GM12873 (cell line): ENCODE measurements around the gene MND1.

Experiments
- TF ChIP-seq, protein P1 (sequence below): IDR thresholded peaks from 2 replicates; pipeline ENCODE4 v1.5.1; 2012; ENCODE audit warnings: low read depth, mild to moderate bottlenecking, moderate library complexity, low read length, control low read depth; ENCODE audit not compliant: insufficient read depth; ENCODE audit errors: missing control alignments

Gene MND1

DNA sequence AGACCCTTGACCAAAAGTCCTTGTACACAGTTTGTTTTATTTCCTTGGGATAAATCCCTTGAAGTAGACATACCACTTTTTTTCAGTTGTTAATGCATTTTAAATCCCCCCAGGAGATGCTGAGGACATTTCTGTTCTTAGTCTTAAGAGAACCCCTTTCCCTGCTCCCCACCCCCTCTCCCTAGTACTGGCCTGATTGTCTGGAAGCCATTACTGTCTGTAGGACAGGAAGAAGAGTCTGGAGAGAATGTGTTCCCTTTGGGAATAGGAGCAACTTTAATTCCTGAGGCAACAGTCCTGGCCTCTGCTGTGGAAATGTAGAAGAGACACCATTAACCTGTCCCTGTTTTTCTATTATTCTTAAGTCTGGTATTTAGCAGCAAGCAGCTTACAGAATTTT is 69.4 kb downstream of the MND1 start:
- TF ChIP-seq, protein P1, sequence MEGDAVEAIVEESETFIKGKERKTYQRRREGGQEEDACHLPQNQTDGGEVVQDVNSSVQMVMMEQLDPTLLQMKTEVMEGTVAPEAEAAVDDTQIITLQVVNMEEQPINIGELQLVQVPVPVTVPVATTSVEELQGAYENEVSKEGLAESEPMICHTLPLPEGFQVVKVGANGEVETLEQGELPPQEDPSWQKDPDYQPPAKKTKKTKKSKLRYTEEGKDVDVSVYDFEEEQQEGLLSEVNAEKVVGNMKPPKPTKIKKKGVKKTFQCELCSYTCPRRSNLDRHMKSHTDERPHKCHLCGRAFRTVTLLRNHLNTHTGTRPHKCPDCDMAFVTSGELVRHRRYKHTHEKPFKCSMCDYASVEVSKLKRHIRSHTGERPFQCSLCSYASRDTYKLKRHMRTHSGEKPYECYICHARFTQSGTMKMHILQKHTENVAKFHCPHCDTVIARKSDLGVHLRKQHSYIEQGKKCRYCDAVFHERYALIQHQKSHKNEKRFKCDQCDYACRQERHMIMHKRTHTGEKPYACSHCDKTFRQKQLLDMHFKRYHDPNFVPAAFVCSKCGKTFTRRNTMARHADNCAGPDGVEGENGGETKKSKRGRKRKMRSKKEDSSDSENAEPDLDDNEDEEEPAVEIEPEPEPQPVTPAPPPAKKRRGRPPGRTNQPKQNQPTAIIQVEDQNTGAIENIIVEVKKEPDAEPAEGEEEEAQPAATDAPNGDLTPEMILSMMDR: no peak

DNA sequence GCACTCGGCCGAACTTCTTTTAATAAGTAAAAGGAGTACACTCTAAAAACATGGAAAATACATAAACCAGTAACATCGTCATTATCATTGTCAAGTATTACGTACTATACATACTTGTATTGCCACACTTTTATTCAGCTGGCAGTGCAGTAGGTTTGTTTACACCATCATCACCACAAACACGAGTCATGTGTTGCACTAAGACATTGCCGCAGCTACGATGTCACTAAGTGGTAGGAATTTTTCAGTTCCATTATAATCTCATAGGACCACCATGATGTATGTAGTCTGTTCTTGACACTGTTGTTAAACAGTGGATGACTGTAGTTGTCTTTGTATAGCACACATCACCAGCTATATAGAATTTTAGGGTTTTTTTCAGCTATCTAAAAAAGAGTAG is 73.6 kb downstream of the MND1 start:
- TF ChIP-seq, protein P1: no peak

DNA sequence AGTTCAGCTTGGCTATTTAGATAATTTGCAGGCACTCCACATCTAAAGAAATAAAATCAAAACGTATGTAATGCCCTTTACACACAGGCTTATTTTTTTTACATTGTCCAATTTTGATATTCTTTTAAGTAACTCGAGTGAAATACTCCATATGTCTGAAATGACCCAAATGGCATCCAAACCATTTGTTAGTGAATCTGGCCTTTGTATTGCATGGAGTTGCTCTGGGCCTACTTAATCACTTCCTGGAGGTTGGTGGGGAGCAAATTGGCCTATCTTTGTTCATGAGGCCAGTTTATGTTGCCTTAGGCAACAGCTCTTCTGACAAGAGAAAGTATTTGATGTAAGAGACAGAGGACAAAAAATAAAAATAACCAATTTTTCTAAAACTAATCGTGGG is 74.1 kb downstream of the MND1 start:
- TF ChIP-seq, protein P1: no peak

DNA sequence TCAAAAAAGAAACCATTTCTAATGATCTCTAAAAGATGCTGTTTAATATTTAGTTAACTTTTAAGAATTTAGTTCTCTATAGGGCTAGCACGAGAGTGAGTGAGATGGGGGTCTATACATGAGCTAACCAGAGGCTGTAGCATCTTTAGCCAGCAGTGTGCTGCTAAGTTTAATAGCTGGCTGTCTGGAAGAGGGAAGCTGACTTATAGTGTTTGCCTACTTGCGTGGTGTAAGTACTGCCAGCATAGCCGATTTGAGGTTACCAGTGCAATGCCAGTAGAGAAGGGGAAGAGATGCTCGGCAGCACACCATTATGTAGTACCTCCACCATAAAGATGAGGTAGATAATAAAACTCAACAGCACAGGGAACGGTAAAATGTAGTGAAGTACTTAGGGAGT is 74.5 kb downstream of the MND1 start:
- TF ChIP-seq, protein P1: no peak

DNA sequence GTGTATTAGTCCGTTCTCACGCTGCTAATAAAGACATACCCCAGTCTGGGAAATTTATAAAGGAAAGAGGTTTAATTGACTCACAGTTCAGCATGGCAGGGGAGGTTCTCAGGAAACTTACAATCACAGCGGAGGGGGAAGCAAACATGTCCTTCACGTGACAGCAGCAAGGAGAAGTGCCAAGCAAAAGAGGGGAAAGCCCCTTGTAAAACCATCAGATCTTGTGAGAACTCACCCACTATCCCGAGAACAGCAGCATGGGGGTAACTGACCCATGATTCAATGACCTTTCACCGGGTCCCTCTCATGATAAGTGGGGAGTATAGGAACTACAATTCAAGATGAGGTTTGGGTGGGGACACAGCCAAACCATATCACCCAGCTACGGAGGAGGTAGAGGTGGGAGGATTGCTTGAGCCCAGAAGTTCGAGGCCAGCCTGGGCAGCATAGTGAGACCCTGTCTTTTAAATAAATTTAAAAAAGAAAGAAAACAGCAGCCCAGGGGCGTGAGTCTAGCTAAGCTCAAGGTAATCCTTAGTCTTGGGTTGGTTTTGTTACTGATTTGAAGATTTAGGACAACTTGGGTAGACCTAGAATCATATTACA is 75.3 kb downstream of the MND1 start:
- TF ChIP-seq, protein P1: no peak

DNA sequence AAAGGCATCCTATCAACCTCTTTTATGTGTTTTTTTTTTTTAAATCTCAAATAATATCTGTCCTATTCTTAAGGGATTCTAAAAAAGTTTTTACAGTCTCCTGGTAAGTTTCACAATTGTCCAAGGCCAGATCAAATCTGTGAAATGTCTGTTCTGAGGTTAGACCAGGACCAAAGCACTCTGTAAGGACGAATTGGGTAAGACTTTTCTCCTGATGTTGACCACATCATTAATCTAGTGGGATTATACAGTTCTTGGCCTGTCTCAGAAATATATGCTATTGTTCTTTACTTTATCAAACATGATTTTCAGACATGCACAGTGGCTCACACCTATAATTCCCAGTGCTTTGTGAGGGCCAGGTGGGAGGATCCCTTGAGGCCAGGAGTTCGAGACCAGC is 75.9 kb downstream of the MND1 start:
- TF ChIP-seq, protein P1: no peak

DNA sequence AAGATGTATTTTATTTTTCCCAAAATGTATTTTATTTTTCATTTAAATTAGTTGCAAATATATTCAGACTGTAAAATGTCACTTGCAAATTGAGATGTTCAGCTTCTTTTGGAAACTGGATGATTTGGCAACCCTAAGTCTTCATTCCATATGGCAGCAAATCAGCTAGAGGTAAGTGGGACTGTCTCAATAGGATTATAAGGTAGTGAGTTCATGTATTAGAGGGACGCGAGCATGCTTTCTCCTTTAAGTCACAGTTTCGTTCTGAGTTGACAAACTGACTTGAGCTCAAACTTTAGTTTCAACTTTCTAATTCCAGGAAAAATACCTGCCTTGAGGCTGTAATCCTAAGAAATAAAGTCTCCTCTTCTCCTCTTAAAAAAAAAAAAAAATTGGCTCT is 77.5 kb downstream of the MND1 start:
- TF ChIP-seq, protein P1: no peak
